ES-I3 (cell line): ENCODE data around the gene ZSCAN2.

Experiments used
- H3K36me3 ChIP-seq: 2 replicates; pipeline ENCODE4 v1.6.1; 2013; ENCODE audit warnings: mild to moderate bottlenecking, low read length, control low read depth, moderate library complexity; ENCODE audit not compliant: insufficient read depth
- H3K4me1 ChIP-seq: 2 replicates; pipeline ENCODE4 v1.6.1; 2013; ENCODE audit warnings: mild to moderate bottlenecking, control low read depth, low read length; ENCODE audit not compliant: insufficient read depth
- H3K9ac ChIP-seq: 2 replicates; pipeline ENCODE4 v1.6.1; 2013; ENCODE audit warnings: low read depth, mild to moderate bottlenecking, low read length, moderate library complexity
- H3K9me3 ChIP-seq: 2 replicates; pipeline ENCODE4 v1.6.1; 2013; ENCODE audit warnings: mild to moderate bottlenecking, low read length, moderate library complexity; ENCODE audit not compliant: control insufficient read depth, insufficient read depth

ZSCAN2 gene

DNA sequence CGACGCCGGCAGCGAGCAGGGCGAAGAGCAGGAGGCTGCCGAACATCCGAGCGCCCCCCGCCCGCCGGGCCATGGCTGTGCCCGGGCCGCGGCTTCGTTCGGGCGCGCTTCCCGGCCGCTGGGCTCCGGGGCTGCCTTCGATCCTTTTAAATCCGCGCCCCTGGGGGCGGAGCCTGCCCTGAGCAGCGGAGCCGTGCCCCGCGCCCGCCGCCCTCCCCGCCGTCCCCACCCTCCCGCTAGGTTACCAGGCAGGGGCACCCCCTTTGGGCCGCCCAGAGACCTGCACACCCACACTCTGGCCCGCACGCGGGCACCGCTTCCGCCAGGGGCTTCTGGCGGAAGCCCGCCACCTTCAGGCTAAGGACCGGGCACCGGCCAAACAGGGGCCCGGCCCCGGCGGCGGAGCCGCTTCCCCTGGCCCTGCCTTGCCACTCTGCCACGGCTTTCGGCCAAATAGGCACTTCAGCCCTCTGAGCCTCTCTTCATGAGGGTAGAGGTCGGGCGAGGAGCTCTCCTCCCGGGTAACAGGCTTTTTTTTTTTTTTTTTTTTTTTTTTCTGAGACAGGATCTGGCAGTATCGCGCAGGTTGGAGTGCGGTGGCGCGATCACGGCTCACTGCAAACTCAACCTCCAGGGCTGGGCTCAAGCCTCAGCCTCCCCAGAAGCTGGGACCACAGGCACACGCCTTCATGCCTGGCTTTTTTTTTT lies 57.4 kb downstream of the ZSCAN2 start, which contains the start of gene NMB:
NMB (minus strand) TSS at position 120 of the 708 bp plus-strand sequence; CDS start at position 73, 47 bp downstream.
- H3K9me3 ChIP-seq: no peaks in the 10 kb centered on the region
- no peaks in the 10 kb centered on the region; the same call in 1 of the 2 replicates for H3K4me1 ChIP-seq
- 0 out of 2 replicates have a peak, but pooled peaks cover 3% of the 10 kb centered on the region for H3K36me3 ChIP-seq
- peak within 1 kb of the TSS; percentile 67 for H3K9ac ChIP-seq

DNA sequence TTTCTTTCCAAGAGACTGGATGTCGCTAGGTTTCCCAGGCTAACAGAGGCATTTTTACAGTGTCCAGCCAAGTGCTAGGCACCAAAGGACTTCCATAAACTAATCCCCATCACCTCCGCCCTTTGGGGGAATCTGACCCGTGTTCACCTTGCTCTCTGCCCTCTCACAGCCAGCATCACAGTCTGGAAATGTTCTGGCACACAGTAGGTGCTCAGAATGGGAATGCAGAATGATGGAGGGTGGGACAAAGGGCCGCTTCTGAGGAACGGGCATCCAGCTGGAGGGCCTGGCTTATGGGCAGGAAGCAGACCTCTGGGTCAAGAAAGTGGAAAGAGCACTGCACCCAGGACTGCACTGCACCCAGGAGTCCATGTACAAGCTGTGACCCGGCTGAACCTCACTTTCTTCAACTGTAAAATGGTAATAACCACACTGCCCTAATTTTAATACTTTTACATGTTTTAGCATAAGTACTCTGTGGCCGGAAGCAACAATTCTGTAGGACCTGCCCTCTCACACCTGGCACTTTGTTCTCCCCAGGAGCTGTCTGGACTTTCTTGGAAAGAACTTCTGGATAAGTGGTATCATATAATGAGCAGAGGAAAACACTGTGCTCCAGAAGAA lies 58.1 kb downstream of the ZSCAN2 start:
- Histone ChIP-seq H3K4me1 (no peaks in the 10 kb centered on the region; the same call in 1 of the 2 replicates), H3K9ac (peak overlapping the region; percentile 67), H3K36me3 (0 out of 2 replicates have a peak, but pooled peaks cover 3% of the 10 kb centered on the region), H3K9me3 (no peaks in the 10 kb centered on the region)

DNA sequence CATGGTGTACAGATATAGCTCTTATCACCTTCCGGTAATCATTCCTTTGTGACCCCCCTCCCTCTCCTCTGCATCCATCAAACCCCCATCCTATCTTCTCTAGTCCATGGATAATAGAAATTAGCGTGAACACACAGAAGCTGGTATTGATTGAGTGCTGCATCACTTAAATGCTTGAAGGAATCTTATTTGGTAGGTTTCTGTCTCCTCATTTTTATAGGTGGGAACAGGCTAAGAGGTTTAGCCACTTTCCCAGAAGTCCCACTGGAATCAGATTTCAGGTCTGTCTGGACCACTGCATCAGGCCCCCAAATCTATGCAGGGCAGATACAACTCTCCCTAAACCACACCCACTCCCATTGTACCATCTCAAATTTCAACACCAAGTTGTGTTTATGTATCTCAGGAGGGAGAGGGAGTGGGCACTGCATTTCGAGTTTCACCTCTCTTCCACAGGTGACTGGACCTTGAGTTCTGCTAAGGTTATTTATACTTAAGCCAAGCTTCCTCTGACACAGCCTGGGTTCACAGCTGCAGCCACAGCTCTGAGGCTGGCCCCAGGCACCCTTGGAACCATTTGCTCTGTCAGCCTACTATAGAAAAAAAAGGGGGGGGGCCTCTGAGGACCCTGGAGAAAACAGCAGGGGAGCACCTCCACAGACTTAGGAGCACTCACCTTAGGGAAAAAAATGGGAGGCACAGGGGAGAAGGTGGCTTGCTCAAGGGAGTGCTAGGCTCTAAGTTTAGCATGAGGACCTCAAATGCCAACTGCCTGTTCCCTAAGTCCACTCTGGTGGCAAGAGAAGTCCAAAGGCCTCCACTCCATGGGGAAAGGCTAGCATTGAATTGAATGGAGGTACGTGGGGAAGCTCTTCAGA lies 59.3 kb downstream of the ZSCAN2 start:
- no peaks in the 10 kb centered on the region for H3K9me3 ChIP-seq
- no peaks in the 10 kb centered on the region; the same call in 1 of the 2 replicates for H3K4me1 ChIP-seq
- H3K36me3 ChIP-seq: 0 out of 2 replicates have a peak, but pooled peaks cover 6% of the 10 kb centered on the region
- no peak overlapping the region for H3K9ac ChIP-seq

DNA sequence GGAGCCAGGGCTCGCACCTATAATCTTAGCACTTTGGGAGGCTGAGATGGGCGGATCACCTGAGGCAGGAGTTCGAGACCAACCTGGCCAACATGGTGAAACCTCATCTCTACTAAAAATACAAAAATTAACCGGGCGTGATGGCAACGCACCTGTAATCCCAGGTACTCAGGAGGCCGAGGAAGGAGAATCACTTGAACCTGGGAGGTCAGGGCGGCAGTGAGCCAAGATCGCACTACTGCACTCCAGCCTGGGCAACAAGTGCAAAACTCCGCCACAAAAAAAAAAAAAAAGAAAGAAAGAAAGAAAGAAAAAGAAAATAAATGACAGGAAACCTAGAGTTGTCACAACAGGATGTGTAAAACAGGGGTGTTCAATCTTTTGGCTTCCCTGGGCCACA lies 60.2 kb downstream of the ZSCAN2 start:
- H3K4me1 ChIP-seq: no peaks in the 10 kb centered on the region; the same call in 1 of the 2 replicates
- no peak overlapping the region for H3K9ac ChIP-seq
- no peaks in the 10 kb centered on the region for H3K9me3 ChIP-seq
- H3K36me3 ChIP-seq: peaks cover 10% of the 10 kb centered on the region; the same call in 1 of the 2 replicates

DNA sequence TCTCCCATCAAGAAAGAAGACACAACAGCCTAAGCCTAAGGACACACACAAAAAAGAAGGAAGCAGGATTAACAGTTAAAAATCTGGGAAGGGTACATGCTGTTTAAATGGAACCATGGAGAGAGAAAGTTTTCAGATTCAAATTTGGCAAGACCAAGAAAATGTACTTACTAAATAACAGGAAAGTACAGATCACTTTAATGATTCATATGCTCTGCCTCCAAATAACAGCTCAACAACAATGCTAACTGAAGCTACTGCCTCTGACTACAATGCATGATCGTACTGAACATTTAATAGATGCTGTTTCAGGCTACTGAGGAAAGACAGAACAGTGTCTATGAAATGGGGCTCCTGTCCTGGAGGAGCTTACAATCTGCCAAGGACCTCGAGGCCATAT lies 65.6 kb downstream of the ZSCAN2 start:
- H3K9ac ChIP-seq: no peak overlapping the region
- H3K4me1 ChIP-seq: no peaks in the 10 kb centered on the region
- no peaks in the 10 kb centered on the region for H3K9me3 ChIP-seq
- H3K36me3 ChIP-seq: peaks cover 18% of the 10 kb centered on the region

DNA sequence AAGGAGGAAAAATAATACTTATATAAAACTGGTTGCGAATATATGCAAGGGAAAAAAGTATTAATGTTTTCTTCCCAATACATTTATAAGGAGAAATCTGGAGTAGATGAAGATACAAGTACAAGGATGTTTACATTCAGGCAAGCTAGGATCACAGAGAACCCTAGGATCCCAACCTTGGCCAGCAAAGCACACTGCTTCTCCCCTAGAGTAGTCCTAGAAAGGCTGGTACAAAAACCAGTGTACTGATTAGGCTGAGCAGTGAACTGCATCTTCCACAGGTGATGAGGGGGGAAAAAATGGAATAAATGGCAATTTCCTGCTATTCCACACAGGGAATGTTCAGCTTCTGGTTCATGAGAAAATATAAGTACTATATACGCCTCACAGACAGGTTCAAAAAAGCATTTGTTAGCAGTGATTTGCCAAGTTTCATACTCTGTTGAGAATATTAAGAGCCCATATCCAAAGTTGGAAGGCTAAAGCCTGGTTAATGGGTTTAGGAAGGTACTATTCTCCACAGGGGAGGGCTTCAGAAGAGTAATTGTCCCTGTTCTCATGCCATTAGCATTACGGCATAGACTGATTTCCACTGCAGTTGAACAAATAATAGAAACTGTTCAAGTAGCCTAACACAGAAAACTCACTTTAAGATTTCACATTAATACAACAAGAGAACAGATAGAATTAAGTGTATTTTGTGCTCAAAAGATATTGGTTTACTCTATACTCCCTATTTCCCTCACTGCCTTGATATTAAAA lies 67.6 kb downstream of the ZSCAN2 start:
- Histone ChIP-seq H3K9ac (no peak overlapping the region), H3K9me3 (no peaks in the 10 kb centered on the region), H3K36me3 (peaks cover 21% of the 10 kb centered on the region), H3K4me1 (no peaks in the 10 kb centered on the region)

DNA sequence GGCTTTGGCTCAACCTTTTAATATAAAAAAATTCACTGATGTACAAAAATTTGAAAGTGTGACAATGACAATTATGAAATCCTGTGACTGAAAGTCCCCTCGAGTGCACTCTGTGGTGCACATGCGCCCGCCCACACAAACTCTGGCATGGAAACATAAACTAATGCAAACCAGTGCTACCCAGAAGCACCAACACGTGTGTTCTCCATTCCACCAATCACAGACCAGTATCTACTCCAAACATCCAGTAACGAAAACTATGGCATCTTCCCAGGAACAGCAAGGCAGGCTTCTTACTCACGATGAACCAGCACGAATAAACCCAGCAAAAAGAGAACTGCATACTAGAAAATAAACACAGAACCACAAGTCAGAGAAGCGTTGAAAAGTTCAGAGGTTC lies 68.9 kb downstream of the ZSCAN2 start:
- Histone ChIP-seq H3K4me1 (no peaks in the 10 kb centered on the region), H3K9me3 (no peaks in the 10 kb centered on the region), H3K9ac (no peak overlapping the region), H3K36me3 (peaks cover 21% of the 10 kb centered on the region)

DNA sequence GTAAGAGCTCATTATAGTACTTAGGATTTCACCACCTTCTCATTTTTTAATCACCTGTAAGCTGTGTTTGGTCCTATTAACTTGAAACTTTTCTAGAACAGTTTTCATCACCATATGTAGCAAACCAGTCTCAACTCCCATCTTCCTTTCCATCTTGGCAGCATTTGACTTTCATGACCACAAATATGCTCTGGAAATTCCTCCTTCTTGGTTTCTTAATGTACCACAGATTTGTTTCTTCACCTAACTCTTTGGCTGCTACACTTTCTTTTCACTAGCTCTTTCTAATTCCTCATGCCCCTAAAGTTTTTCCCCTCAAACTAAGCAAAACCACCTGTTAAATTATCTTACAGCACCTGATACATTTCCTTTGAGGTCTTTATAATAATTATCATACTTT lies 70.4 kb downstream of the ZSCAN2 start:
- peaks cover 20% of the 10 kb centered on the region for H3K36me3 ChIP-seq
- H3K4me1 ChIP-seq: no peaks in the 10 kb centered on the region
- no peaks in the 10 kb centered on the region for H3K9me3 ChIP-seq
- H3K9ac ChIP-seq: no peak overlapping the region
